Thymus (tissue), 11 donors: Measurements from ENCODE around the gene ARHGAP15. TPM values are rescaled to one million over a fixed set of nuclear protein-coding genes. Genes with fewer than 3 reads are reported as not detected.

ENCODE experiments used
- DNase-seq, 9 donors: peaks; one replicate each; pipeline ENCODE4 v3.0.0-alpha.2; 2013; ENCODE audit warnings: low spot score in 9 of 9, low read depth in 6 of 9, missing footprints in 1 of 9
- H3K27ac ChIP-seq, 2 donors: one replicate each; pipeline ENCODE4 v1.5.1; 2013; ENCODE audit warnings: control low read depth in 1 of 2, low read depth in 1 of 2, low read length in 1 of 2, mild to moderate bottlenecking in 1 of 2, moderate library complexity in 1 of 2
- H3K27me3 ChIP-seq, 2 donors: one replicate each; pipeline ENCODE4 v1.5.1; 2013; ENCODE audit warnings: low read length in 1 of 2; ENCODE audit not compliant: control insufficient read depth in 2 of 2, insufficient read depth in 1 of 2
- H3K36me3 ChIP-seq, 2 donors: one replicate each; pipeline ENCODE4 v1.5.1; 2013; ENCODE audit warnings: low read length in 1 of 2, mild to moderate bottlenecking in 1 of 2, moderate library complexity in 1 of 2; ENCODE audit not compliant: control insufficient read depth in 2 of 2, insufficient read depth in 2 of 2
- H3K4me1 ChIP-seq, 2 donors: one replicate each; pipeline ENCODE4 v1.5.1; 2013; ENCODE audit warnings: low read length in 2 of 2; ENCODE audit not compliant: control insufficient read depth in 2 of 2, insufficient read depth in 2 of 2
- H3K4me3 ChIP-seq, 2 donors: one replicate each; pipeline ENCODE4 v1.5.1; 2013; ENCODE audit warnings: low read length in 2 of 2, control low read depth in 1 of 2, mild to moderate bottlenecking in 1 of 2
- H3K9me3 ChIP-seq, 2 donors: one replicate each; pipeline ENCODE4 v1.5.1; 2013; ENCODE audit warnings: low read length in 1 of 2, mild to moderate bottlenecking in 1 of 2; ENCODE audit not compliant: control insufficient read depth in 2 of 2, insufficient read depth in 1 of 2
- WGBS: extraction: QIAGEN DNeasy Blood & Tissue Kit; methylation state at CpG from one replicate; pipeline ENCODE4 v1.1.7; 2013; 5-methylcytosine and 5-hydroxymethylcytosine counted together
- polyA plus RNA-seq: library from polyadenylated mRNA; stranded (reverse); fragments of 200-250 nt; gene quantifications from one replicate; pipeline ENCODE4 v1.2.3, GENCODE V29; 2013
- total RNA-seq: library from RNA; stranded (reverse); fragments of 120-200 nt; gene quantifications from one replicate; pipeline ENCODE4 v1.2.4, GENCODE V29; 2013
- donor health status: healthy.

The ARHGAP15 gene
- total and polyA plus RNA-seq, 2 donors = 55.8 to 182 TPM

- WGBS = 93% methylated on average over 3 of the region's 3 CpGs
- Histone ChIP-seq H3K36me3 (peaks cover 3 to 49% of the 10 kb centered on the region in 2 donors), H3K27ac (no peak overlapping the region), H3K4me3 (no peak overlapping the region), H3K4me1 (no peaks in the 10 kb centered on the region), H3K9me3 (no peaks in the 10 kb centered on the region), H3K27me3 (no peaks in the 10 kb centered on the region)
- no peak for DNase-seq
Measured at GRCh38 chr2:143158098-143158497, 28.9 kb downstream of the ARHGAP15 start.

GRCh38 chr2:143158551-143159485, 29.6 kb downstream of the ARHGAP15 start:
- no peak for DNase-seq
- H3K4me1 ChIP-seq = no peaks in the 10 kb centered on the region
- 47% methylated on average over 10 of the region's 10 CpGs for WGBS
- H3K4me3 ChIP-seq = no peak overlapping the region
- no peaks in the 10 kb centered on the region for H3K27me3 ChIP-seq
- peaks cover 3 to 53% of the 10 kb centered on the region in 2 donors for H3K36me3 ChIP-seq
- no peaks in the 10 kb centered on the region for H3K9me3 ChIP-seq
- H3K27ac ChIP-seq = no peak overlapping the region

GRCh38 chr2:143159486-143159840, 30.2 kb downstream of the ARHGAP15 start:
- 95% methylated on average over 2 of the region's 2 CpGs for WGBS
- no peaks in the 10 kb centered on the region for H3K27me3 ChIP-seq
- no peaks in the 10 kb centered on the region for H3K9me3 ChIP-seq
- H3K4me3 ChIP-seq = no peak overlapping the region
- no peak for DNase-seq
- H3K4me1 ChIP-seq = no peaks in the 10 kb centered on the region
- H3K36me3 ChIP-seq = peaks cover 3 to 54% of the 10 kb centered on the region in 2 donors
- no peak overlapping the region for H3K27ac ChIP-seq

DNA sequence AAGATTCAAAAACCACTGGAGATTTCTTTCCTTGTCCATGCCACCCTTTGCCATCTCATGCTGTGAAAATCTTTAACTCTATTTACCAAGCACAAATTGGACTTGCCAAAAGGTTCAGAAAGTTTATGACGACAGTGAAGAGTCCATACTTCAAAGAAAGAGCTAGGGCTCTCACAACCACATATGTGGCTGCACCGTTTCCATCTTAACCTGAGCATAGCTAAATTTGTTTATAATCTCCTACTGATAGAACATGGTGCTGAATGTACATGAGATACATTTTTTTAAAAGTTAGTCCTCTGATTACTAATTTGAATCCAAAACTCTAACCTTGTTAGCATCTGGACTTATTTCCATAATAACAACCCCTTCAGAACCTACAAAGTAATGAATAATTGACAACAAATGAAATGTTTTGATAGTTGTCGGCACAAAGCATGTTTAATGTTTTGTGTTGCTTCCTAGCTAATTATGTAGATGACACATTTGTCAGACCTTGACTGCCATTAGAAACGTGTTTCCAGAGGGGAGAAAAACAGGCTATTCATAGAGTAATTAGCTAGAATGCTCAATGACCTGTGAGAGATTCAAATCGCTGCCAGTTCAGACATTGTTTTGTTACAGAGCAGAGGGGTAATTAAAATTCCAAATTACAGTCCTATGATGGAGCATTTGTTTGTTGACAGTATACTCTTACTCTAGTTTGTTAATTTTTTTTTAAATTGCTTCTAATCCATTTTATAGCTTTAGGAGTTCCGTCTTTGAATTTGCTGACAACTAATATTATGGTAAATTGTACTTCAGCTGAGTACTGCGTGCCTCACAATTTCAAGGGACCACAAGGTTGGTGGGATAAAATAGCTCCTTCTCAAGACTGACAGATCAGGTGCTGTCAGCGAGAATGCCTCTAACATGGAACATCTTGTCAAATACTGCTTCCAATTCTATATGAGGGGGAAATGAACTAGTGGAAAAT, 31.8 kb downstream of the ARHGAP15 start:
- no peaks in the 10 kb centered on the region for H3K27me3 ChIP-seq
- H3K4me3 ChIP-seq = no peak overlapping the region
- H3K27ac ChIP-seq = no peak overlapping the region
- DNase-seq = no peak
- peaks cover 0 to 44% of the 10 kb centered on the region in 2 donors for H3K36me3 ChIP-seq
- H3K4me1 ChIP-seq = no peaks in the 10 kb centered on the region
- no peaks in the 10 kb centered on the region for H3K9me3 ChIP-seq
- WGBS = 93% methylated on average over 8 of the region's 8 CpGs

DNA sequence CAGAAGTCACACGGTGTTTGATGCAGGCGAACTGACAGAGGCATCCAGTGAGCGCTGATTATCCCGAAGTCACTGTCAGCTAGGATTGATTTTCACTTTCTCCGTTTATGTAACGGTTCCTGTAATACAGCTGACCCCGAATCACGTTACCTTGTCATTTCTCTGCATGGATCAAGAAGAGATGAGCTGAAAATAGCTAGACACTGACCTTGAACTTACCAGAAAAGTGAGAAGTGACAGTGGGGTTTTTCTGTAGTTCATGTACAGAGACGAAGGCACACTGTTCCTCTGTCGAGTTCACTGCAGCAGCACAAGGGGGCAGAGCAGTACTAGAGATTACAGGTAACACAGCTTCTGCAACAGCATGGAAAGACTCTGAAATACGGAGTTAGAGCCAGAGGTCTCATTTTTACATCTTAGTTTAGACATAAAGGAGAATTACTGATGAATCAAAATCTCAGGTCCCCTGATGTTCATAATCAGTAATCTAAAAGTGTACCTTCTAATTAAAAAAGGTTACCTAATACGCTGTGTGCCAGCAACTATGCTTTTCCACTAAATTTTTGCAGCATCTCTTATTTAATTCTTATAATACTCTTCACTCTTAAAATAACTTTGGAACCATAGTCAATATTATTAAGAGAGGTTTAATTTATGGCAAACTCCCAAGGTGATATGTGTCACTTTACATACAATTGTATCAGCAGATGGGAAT, 33.1 kb downstream of the ARHGAP15 start:
- no peak overlapping the region for H3K27ac ChIP-seq
- no peaks in the 10 kb centered on the region for H3K4me1 ChIP-seq
- H3K9me3 ChIP-seq = no peaks in the 10 kb centered on the region
- H3K27me3 ChIP-seq = no peaks in the 10 kb centered on the region
- H3K36me3 ChIP-seq = peaks cover 0 to 36% of the 10 kb centered on the region in 2 donors
- 72% methylated on average over 12 of the region's 12 CpGs for WGBS
- H3K4me3 ChIP-seq = no peak overlapping the region
- DNase-seq = peak in 5 of 9 donors; percentile 21 to 62 (median 39)

- H3K27ac ChIP-seq = no peak overlapping the region
- no peak for DNase-seq
- peaks cover 0 to 31% of the 10 kb centered on the region in 2 donors for H3K36me3 ChIP-seq
- no peaks in the 10 kb centered on the region for H3K9me3 ChIP-seq
- H3K4me3 ChIP-seq = no peak overlapping the region
- no peaks in the 10 kb centered on the region for H3K27me3 ChIP-seq
- no peaks in the 10 kb centered on the region for H3K4me1 ChIP-seq
- 97% methylated on average over 1 of the region's 1 CpG for WGBS
Measured at GRCh38 chr2:143162997-143163396, 33.8 kb downstream of the ARHGAP15 start.

GRCh38 chr2:143163499-143163898, 34.3 kb downstream of the ARHGAP15 start:
- H3K36me3 ChIP-seq = peaks cover 0 to 31% of the 10 kb centered on the region in 2 donors
- WGBS = 98% methylated on average over 4 of the region's 4 CpGs
- no peak for DNase-seq
- no peaks in the 10 kb centered on the region for H3K4me1 ChIP-seq
- no peak overlapping the region for H3K27ac ChIP-seq
- H3K9me3 ChIP-seq = no peaks in the 10 kb centered on the region
- no peaks in the 10 kb centered on the region for H3K27me3 ChIP-seq
- no peak overlapping the region for H3K4me3 ChIP-seq

- Histone ChIP-seq H3K4me3 (no peak overlapping the region), H3K27me3 (no peaks in the 10 kb centered on the region), H3K4me1 (no peaks in the 10 kb centered on the region), H3K9me3 (no peaks in the 10 kb centered on the region), H3K27ac (no peak overlapping the region), H3K36me3 (peaks cover 7 to 37% of the 10 kb centered on the region in 2 donors)
- WGBS = 92% methylated on average over 1 of the region's 1 CpG
- no peak for DNase-seq
Measured at GRCh38 chr2:143165291-143165690, 36.1 kb downstream of the ARHGAP15 start.
